GM23338 (cell line): ENCODE results near the gene SASH3. TPM values are rescaled to one million over a fixed set of nuclear protein-coding genes. Genes with fewer than 3 reads are reported as not detected.

Experiments used
- ATAC-seq: fragments of 200-7000 bp; cut with Tn5 transposase; 3 replicates; pipeline ENCODE4 v1.9.1; 2020
- DNase-seq: peaks from one replicate; pipeline ENCODE4 v3.0.0-alpha.2; 2015; ENCODE audit warnings: low spot score
- H2AFZ ChIP-seq: fragments of 200-600 bp; sonication (generic); 2 replicates; pipeline ENCODE4 v1.8.0; 2016; ENCODE audit warnings: antibody characterized with exemption, mild to moderate bottlenecking, moderate library complexity
- H3F3A ChIP-seq: fragments of 200-600 bp; sonication (generic); replicated peaks from 2 replicates; pipeline ENCODE4 v1.8.0; 2017; ENCODE audit warnings: antibody characterized with exemption, mixed run types, low read depth
- H3K27ac ChIP-seq: fragments of 200-600 bp; sonication (generic); 2 replicates; pipeline ENCODE4 v1.6.1; 2016; ENCODE audit warnings: low read depth
- H3K27me3 ChIP-seq: fragments of 200-600 bp; sonication (generic); 2 replicates; pipeline ENCODE4 v1.8.0; 2016; ENCODE audit warnings: mild to moderate bottlenecking, mixed run types, moderate library complexity; ENCODE audit not compliant: insufficient read depth
- H3K36me3 ChIP-seq: fragments of 200-600 bp; sonication (generic); 2 replicates; pipeline ENCODE4 v1.8.0; 2016; ENCODE audit warnings: mild to moderate bottlenecking; ENCODE audit not compliant: insufficient read depth
- H3K4me1 ChIP-seq: fragments of 200-600 bp; sonication (generic); 2 replicates; pipeline ENCODE4 v1.8.0; 2016; ENCODE audit warnings: mild to moderate bottlenecking, moderate library complexity; ENCODE audit not compliant: insufficient read depth
- H3K4me2 ChIP-seq: fragments of 200-600 bp; sonication (generic); 2 replicates; pipeline ENCODE4 v1.7.1; 2017; ENCODE audit warnings: mixed run types
- H3K4me3 ChIP-seq: fragments of 200-600 bp; sonication (generic); 2 replicates; pipeline ENCODE4 v1.6.1; 2016; ENCODE audit warnings: mixed run types
- H3K79me2 ChIP-seq: fragments of 200-600 bp; sonication (generic); replicated peaks from 2 replicates; pipeline ENCODE4 v1.8.0; 2017; ENCODE audit warnings: mild to moderate bottlenecking; ENCODE audit not compliant: insufficient read depth
- H3K9me2 ChIP-seq: fragments of 200-600 bp; sonication (generic); 2 replicates; pipeline ENCODE4 v1.8.0; 2017; ENCODE audit not compliant: insufficient read depth
- H4K20me1 ChIP-seq: fragments of 200-600 bp; sonication (generic); replicated peaks from 2 replicates; pipeline ENCODE4 v1.8.0; 2017; ENCODE audit warnings: mild to moderate bottlenecking; ENCODE audit not compliant: insufficient read depth
- H3K27ac Mint-ChIP-seq: 2 replicates; pipeline ENCODE4 v1.8.0; 2020; ENCODE audit warnings: inconsistent platforms, mild to moderate bottlenecking, moderate library complexity, mixed read lengths
- H3K27me3 Mint-ChIP-seq: 3 replicates; pipeline ENCODE4 v1.8.0; 2022; ENCODE audit warnings: low read depth, mild to moderate bottlenecking, moderate library complexity, mixed read lengths, inconsistent platforms; ENCODE audit not compliant: insufficient read depth, poor library complexity
- H3K36me3 Mint-ChIP-seq: 3 replicates; pipeline ENCODE4 v1.8.0; 2021; ENCODE audit warnings: low read depth, mild to moderate bottlenecking, inconsistent platforms, moderate library complexity, mixed read lengths
- H3K4me1 Mint-ChIP-seq: 3 replicates; pipeline ENCODE4 v1.8.0; 2020; ENCODE audit warnings: mild to moderate bottlenecking, inconsistent platforms, mixed read lengths
- H3K4me3 Mint-ChIP-seq: 3 replicates; pipeline ENCODE4 v1.8.0; 2021; ENCODE audit warnings: moderate library complexity, mild to moderate bottlenecking, inconsistent platforms, mixed read lengths
- H3K9me3 Mint-ChIP-seq: 3 replicates; pipeline ENCODE4 v1.8.0; 2020; ENCODE audit warnings: moderate library complexity, mild to moderate bottlenecking, inconsistent platforms, mixed read lengths
- CREB1 ChIP-seq: fragments of 250-450 bp; sonication (Bioruptor Pico); IDR thresholded peaks from 2 replicates; pipeline ENCODE4 v1.5.0; 2020; ENCODE audit warnings: low read depth, mild to moderate bottlenecking, moderate library complexity
- ETS1 ChIP-seq: IDR thresholded peaks from 2 replicates; pipeline ENCODE4 v1.6.1; 2016; ENCODE audit warnings: antibody characterized with exemption
- EZH2 ChIP-seq: fragments of 200-600 bp; sonication (generic); IDR thresholded peaks from one replicate; pipeline ENCODE4 v1.8.0; 2017; ENCODE audit warnings: antibody characterized with exemption, mild to moderate bottlenecking, low read depth; ENCODE audit not compliant: unreplicated experiment
- NANOG ChIP-seq: IDR thresholded peaks from 2 replicates; pipeline ENCODE4 v1.6.1; 2016; ENCODE audit warnings: antibody characterized with exemption, borderline replicate concordance
- POLR2AphosphoS5 ChIP-seq: IDR thresholded peaks from 2 replicates; pipeline ENCODE4 v1.6.1; 2016; ENCODE audit warnings: antibody characterized with exemption, low read depth
- REST ChIP-seq: IDR thresholded peaks from one replicate; pipeline ENCODE4 v1.6.1; 2018; ENCODE audit warnings: antibody characterized with exemption; ENCODE audit not compliant: unreplicated experiment
- STAT1 ChIP-seq: IDR thresholded peaks from one replicate; pipeline ENCODE4 v1.6.1; 2016; ENCODE audit warnings: antibody characterized with exemption; ENCODE audit not compliant: unreplicated experiment
- ZNF114 ChIP-seq: fragments of 250-450 bp; sonication (Bioruptor Pico); IDR thresholded peaks from 2 replicates; pipeline ENCODE4 v1.5.0; 2020; ENCODE audit warnings: mild to moderate bottlenecking, moderate library complexity
- ZNF462 ChIP-seq: fragments of 250-450 bp; sonication (Bioruptor Pico); IDR thresholded peaks from 2 replicates; pipeline ENCODE4 v1.5.0; 2020; ENCODE audit warnings: mild to moderate bottlenecking, moderate library complexity
- polyA plus RNA-seq: library from polyadenylated mRNA; unstranded; fragments of >200 nt; fragmentation: Nextera tagmentation; extraction: Ambion mirVana; gene quantifications from 2 replicates; pipeline ENCODE4 v1.2.1, GENCODE V29; 2016
- total RNA-seq: library from RNA; depleted of rRNA; stranded (reverse); fragments of >200 nt; shearing (Covaris generic); gene quantifications from 2 replicates; pipeline ENCODE4 v1.2.3, GENCODE V29; 2014

The SASH3 gene
- total and polyA plus RNA-seq, 2 experiments from 2014 or later: 0.18 TPM; not detected in 1

GRCh38 chrX:129836827-129837226 lies 57.1 kb downstream of the SASH3 start:
- Histone ChIP-seq H4K20me1 (no peaks in the 10 kb centered on the region; the same call in 1 of the 2 replicates), H3K4me2 (no peak overlapping the region), H3K27ac (no peak overlapping the region), H3K9me2 (no peaks in the 10 kb centered on the region), H3K79me2 (peaks cover 20% of the 10 kb centered on the region), H3K4me1 (no peaks in the 10 kb centered on the region), H3K4me3 (no peak overlapping the region), H2AFZ (no peak overlapping the region), H3F3A (no peaks in the 10 kb centered on the region), H3K36me3 (no peaks in the 10 kb centered on the region), H3K27me3 (no peaks in the 10 kb centered on the region)
- DNase-seq: no peak
- no peak for ATAC-seq
- no peak overlapping the region for H3K4me3 Mint-ChIP-seq
- no peaks in the 10 kb centered on the region for H3K9me3 Mint-ChIP-seq
- H3K36me3 Mint-ChIP-seq: peaks cover 13% of the 10 kb centered on the region; the same call in 2 of the 3 replicates
- TF ChIP-seq STAT1 (no peak), NANOG (no peak), EZH2 (no peak), POLR2AphosphoS5 (no peak), REST (no peak), ZNF114 (no peak), ETS1 (no peak), CREB1 (CRISPR knock-in tag) (no peak), ZNF462 (CRISPR knock-in tag) (no peak)
- no peak overlapping the region for H3K27ac Mint-ChIP-seq
- peaks cover 2% of the 10 kb centered on the region for H3K27me3 Mint-ChIP-seq
- peaks cover 9% of the 10 kb centered on the region; the same call in 2 of the 3 replicates for H3K4me1 Mint-ChIP-seq
